GM19240 (cell line): Measurements from ENCODE around the gene JAZF1.
A peak's percentile ranks its signal among the peaks of the same experiment; 100 is the strongest.

ENCODE experiments used
- DNase-seq: peaks from one replicate; pipeline ENCODE4 v3.0.0; 2011; ENCODE audit warnings: low spot score; ENCODE audit not compliant: insufficient read length

JAZF1 gene

DNA sequence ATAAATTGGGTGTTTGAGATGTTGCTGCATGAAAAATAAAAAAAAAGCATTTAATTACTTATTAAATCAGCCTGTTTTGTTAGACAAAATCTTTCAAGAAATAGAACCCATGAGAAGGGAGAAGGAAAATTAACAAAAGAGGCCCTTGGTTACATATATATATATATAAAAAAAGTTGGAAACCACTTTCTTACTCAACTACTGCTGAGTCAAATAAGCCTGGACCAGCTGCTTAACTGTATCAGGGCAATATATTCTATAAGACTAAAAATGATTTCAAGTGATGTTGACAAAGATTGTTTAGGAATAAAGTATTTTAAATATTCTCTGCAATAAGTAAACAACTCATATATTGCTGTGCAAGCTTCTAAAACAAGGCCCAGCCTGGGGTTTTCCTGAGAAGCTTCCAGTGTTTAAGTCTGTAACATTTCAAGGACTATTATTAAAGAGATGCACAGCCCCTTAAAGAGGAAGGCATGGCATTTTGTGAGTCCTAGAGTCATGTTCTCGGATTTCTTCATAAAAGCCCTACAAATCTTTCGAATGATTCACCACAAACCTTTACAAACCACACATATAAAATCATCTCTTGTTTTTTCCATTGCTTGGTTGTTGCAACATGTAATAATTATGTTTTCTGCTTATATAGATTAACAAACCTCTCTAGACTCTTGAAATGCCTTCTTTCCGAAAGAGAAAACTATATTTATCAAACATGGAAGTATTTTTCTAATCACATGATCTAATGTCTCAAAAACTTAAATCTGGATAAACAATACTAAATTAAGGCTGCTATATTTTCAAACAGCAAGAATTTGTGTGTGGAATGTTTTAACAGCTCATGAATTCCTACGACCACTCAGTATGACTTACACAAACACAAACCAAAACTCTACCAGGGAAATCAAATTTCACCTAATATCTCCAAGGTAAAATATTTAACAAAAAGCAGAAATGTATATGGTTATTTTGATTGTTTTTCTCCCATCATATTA lies 14.3 kb downstream of the JAZF1 start:
- DNase-seq, result no peak

DNA sequence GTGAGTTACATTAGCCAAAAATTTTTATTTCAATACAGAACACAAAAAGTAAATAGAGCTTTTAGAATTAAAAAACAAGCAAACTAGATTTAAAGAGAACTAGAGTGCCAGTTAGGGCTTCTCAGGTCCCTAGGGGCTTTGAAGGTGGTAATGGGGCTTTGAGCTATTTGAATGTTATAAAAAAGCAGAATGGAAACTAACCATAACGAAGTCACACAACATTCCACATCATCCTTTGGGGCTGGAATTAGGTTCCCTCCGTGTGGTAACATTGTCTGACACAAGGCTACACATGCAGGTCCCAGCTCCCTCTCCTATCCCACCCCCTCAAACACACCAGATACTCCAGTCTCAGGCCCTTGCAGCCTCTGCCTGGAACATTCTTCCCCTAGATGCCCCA lies 15.3 kb downstream of the JAZF1 start:
- no peak for DNase-seq

DNA sequence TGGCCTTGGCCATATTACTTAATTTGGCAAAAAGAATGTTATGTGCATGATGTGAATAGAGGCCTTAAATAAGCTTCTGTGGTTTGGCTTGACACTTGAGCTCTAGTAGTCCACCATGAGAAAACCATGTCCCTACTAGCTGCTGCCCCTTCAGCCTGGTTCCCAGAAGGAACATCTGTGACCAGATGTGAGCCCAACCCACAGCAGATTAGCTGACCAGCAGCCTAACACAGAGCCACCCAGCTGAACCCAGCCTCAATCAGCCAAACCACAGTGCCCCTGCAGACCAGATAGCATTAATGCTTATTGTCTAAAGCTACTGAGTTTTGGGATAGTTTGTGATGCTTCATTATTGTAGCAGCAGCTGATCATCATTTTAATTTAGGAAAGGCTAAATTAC lies 16.6 kb downstream of the JAZF1 start:
- DNase-seq, result no peak

DNA sequence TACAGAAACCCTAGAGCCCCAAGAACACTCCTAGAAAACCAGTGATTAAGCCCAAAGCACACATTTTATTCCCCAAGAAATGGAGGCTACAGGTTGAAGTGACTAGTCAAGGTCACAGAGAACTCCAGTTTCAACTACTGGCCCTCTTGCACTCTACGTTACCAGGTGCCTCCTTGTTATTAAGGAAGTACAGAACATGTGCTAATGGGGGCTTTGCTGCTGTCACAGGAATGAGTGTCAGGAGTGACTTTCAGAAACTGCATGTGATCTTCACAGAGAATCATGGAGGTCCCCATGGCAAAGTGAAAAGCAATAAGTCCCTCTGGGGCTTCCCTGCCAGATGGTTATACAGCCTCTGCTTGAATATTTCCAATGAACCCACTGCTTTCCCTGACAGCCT lies 19.3 kb downstream of the JAZF1 start:
- DNase-seq, result no peak

DNA sequence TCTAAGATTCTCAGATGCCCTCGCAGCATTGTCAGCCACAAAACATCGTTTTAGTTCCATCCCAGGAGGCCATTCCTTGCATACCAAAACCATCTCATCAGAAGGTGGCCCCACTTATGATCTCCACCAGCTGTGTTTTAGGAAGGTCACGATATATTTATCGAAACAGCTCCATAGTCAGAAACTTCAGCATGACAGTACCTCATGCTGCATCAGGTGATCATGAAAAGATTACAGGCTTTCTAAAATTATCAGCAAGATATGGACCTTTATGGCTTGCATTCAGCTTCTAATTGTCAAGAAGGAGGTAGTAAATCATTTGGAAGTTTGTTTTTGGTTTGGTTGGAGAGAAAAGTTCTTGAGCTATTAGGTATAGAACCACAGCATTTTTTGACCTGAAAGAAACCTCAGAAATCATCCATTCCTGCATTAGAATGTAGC lies 20.0 kb downstream of the JAZF1 start:
- no peak for DNase-seq

DNA sequence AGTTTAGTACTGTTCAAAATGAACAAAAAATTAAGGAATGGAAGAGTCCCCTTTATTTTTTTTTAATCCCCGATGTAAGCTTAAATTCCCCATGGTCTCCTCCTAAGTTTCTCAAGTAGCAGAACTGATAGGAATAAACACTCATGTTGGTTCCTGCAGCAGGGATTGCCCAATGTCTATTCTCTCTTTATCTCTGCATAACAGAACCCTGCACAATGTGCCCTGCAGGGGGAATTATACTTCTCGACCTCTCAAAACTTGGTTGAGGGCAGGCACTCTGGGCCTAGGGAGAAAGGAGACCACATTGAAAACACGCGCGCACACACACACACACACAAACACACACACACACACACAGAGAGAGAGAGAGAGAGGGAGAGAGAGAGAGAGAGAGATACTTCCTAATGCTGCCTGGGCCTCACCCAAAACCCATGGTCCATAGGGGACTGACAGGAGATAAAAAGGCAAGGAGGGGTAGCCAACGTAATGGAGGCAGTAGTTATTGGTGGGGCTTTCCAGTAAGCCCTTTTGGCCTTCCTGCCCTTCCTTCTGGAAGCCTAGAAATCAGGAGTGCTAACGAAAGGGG lies 22.7 kb downstream of the JAZF1 start:
- DNase-seq, result no peak

DNA sequence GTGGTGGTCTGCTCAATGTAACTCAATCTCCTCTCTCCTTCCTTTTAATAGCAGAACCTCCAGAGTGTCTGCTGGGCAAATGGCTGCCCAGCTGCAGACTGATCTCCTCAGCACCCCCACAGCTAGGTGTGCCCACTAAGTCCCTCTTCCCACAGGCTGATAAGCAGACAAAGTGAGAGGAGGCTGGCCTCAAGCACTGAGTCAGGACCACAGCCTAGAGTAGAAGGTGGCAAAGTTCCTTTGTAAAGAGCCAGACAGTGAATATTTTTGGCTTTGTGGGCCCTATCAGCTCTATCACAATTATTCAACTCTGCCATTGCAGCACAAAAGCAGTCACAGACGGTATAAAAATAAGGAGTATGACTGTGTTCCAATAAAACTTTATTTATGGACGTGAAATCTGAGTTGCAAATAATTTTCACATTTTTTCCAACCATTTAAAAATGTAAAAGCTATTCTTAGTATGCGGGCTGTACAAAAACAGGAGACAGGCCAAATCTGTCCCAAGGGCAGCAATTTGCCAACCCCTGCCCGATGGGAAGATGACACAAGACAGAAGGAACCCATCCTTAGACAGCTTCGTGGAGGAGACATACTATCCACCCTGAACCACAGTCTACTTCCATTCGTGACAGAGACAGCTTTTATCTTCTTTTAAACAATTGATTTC lies 23.4 kb downstream of the JAZF1 start:
- no peak for DNase-seq

- DNase-seq, result no peak
Observed at GRCh38 chr7:28156401-28156800, 24.2 kb downstream of the JAZF1 start.

- no peak for DNase-seq
Observed at GRCh38 chr7:28155964-28156363, 24.6 kb downstream of the JAZF1 start.

GRCh38 chr7:28155019-28155660 lies 25.5 kb downstream of the JAZF1 start:
- peak; percentile 25 for DNase-seq

DNA sequence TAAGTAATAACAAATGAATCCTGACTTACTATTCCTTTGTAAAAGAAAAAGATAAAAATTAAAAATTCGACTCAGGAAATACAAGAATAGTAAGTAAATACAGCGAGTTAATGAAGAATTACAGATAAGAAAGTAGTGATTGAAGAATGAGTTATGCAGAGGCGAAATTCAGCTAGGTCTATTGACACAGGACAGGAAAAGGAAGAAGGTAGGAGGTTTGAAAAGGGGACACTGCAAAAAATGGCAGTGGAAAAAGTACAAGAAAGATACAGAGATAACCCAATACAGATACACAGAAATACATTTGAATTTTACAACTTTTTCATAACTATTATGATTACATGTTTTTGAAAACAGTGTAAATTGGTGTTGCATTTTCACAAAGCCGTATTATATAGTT lies 28.0 kb downstream of the JAZF1 start:
- no peak for DNase-seq

- DNase-seq, result no peak
Observed at GRCh38 chr7:28151965-28152364, 28.6 kb downstream of the JAZF1 start.

DNA sequence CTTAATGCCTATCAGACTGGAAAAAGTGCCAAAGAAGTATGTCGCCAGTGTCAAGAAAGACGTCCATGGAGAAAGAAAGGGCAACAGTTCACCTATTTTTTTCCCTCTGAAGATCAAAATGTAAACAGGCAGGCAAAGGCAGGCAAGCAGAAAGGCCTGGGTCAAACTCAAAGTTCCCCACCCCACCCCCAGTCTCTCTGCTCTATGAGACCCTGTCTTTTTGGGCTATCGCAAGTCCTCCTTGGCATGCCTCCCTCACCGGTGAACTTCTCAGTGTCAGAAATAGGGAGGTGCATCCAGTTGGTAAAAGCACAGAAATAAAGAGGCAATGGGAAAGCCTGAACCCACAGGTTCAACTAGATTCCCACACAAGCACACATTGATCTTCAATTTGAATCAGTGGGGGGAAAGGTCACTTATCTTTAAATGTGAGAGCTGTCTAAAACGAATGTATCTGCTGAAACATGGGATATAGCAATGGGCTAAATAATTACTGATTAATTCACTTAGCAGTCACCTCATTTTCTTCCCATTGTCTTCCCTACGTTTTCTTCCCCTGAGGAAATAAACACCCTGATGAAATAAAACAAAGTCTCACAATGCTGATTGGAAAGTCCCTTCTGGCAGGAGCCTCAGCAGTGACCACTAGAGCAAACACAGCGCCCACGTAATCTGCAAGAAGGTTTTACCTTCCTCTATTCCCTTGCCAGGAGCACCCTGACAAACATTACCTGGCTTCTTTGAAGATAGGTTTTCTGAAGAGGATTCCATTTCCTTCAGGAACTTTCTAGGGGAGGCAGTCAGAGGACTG lies 31.1 kb downstream of the JAZF1 start:
- no peak for DNase-seq

GRCh38 chr7:28145931-28146330 lies 34.7 kb downstream of the JAZF1 start:
- DNase-seq, result no peak

- DNase-seq, result no peak
Observed at GRCh38 chr7:28145090-28145626, 35.4 kb downstream of the JAZF1 start.

- no peak for DNase-seq
Observed at GRCh38 chr7:28144266-28144665, 36.3 kb downstream of the JAZF1 start.

GRCh38 chr7:28142650-28143049 lies 37.9 kb downstream of the JAZF1 start:
- no peak for DNase-seq

DNA sequence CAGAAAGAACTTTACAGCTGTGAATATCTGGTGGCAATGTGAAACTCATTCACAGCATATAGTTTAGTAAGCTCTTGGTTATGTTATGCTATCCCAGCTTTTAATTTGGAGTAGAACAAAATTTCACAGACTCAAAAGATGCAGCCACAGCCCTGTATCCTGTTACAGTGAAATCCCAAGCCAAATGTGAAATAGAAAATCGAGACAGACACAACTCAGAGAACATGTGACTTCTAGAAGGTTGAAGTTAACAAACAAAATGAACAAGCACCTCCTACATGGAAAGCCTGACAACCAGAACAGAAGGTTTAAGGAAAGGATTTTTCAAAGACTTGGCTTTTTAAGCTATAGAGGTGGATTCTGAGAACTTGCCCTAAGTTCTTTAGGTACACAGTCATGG lies 39.6 kb downstream of the JAZF1 start:
- DNase-seq, result no peak

DNA sequence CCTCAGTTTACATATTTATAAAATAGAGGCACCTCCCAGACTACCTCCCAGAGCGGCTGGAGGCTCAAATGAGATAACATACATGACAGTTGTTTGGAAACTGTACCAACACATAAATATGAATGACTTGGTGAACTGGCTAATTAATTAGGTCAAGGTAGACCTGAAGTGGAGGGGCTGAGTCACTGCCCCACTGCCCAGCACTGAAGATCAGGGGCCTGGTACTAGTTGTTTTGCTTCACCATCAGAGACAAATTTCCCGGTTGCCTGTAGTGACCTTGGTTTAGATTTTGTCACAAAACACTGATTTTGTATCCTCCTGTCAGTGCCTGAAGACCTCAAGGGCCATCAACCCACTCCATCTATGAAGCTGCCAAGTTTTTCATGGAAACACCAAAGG lies 41.8 kb downstream of the JAZF1 start:
- no peak for DNase-seq

DNA sequence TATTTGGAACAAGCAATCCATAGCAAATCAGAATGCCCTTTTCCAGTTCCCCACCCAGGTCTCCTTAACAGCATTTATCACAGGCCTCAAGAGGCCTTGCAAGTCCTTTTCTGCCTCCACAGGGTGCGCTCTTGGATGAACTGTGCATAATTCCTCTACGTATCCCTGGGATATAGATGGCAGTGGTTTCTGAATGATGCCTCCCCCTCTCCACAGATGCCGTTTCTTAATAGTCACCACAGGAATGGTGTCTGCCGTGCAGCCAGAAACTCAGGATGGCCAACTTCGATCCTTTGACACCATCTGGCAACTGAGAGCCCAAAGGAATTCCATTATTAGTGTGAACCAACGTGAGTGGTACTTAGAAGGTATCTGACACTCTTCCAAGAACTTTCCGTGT lies 43.1 kb downstream of the JAZF1 start:
- DNase-seq, result no peak

GRCh38 chr7:28136885-28137284 lies 43.7 kb downstream of the JAZF1 start:
- no peak for DNase-seq
